ENCODE data around the gene MUSK.

- TF ChIP-seq TARDBP (IDR thresholded peaks at IDR 0.05) (no peak), LEF1 (IDR thresholded peaks at IDR 0.05; ENCODE audit: borderline replicate concordance) (no peak), SP1 (IDR thresholded peaks at IDR 0.05) (no peak)
Observed at GRCh38 chr9:110842986-110843385, 174.4 kb downstream of the MUSK start.

All from HEK293T (cell line).